Mammary epithelial cell (primary cell): Measurements from ENCODE around the gene TDRD10.

Experiments used
- CTCF ChIP-seq, 2 donors: IDR thresholded peaks in 1 of 2; conservative IDR thresholded peaks in 1 of 2; 2 replicates each; pipeline ENCODE4 v1.5.1; 2011 to 2012; ENCODE audit warnings: inconsistent platforms in 2 of 2, low read length in 2 of 2, mild to moderate bottlenecking in 2 of 2, control low read depth in 1 of 2, low read depth in 1 of 2; ENCODE audit not compliant: insufficient read depth in 1 of 2; ENCODE audit errors: extremely low read depth in 1 of 2
- EZH2 ChIP-seq: IDR thresholded peaks from 2 replicates; pipeline ENCODE4 v1.6.1; 2012; ENCODE audit warnings: low read length, inconsistent platforms, borderline replicate concordance

GRCh38 chr1:154485106-154485505 is 16.9 kb upstream of the TDRD10 start:
- TF ChIP-seq CTCF (conservative IDR thresholded peaks at IDR 0.05 in 1 of 2, IDR thresholded peaks at IDR 0.05 in 1 of 2; ENCODE audit: extremely low read depth in 1 of 2, insufficient read depth in 1 of 2, low read depth in 1 of 2, low read length in 2 of 2) (no peak), EZH2 (no peak)
